Measurements from ENCODE around the gene ECE1.

Gene ECE1

DNA sequence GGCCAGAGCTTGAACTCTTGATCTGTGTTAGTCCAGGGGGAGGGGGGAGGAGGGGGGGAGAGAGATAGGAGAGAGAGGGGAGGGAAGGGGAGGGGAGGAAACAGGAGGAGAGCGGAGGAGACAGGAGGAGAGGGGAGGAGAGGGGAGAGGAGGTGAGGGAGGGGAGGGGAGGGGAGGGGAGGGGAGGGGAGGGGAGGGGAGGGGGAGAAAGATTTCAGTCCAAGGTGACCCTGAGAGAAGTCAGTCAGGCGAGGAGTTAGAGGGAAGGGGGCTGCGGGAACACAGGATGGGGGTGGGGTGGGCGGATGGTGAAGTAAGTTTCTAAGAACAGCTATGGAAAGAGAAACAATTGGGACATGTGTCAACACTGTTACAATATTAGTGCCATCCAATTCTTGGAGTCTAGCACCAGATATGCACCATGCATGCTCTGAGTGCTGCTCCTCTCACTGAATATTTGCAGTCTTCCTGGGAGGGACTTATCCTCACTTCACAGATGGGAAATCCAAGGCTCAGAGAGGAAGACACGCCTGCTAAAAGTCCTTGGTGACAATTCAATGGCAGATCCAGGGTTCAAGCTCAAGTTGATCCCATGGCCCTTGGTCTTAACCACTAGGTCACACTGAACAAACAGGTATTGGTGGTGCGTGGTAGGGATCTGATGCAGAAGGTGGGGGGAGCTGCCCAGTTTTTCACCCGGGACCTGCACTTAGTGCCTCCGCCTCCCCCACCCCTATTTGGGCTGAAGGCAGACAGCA is 42.5 kb upstream of the ECE1 start:
- no peaks in the 10 kb centered on the region for H3K36me3 ChIP-seq (ENCODE audit: control insufficient read depth, insufficient read depth, low read length)
- H3K9ac ChIP-seq (ENCODE audit: low read length) = no peak overlapping the region
- peaks cover 66% of the 10 kb centered on the region for H3K4me1 ChIP-seq (ENCODE audit: control insufficient read depth, insufficient read depth, low read length)
- no peaks in the 10 kb centered on the region for H3K27me3 ChIP-seq (ENCODE audit: control insufficient read depth, insufficient read depth, low read length)
- no peaks in the 10 kb centered on the region for H3K9me3 ChIP-seq (ENCODE audit: control insufficient read depth, low read length)
- H3K4me3 ChIP-seq (ENCODE audit: low read length) = no peak overlapping the region

DNA sequence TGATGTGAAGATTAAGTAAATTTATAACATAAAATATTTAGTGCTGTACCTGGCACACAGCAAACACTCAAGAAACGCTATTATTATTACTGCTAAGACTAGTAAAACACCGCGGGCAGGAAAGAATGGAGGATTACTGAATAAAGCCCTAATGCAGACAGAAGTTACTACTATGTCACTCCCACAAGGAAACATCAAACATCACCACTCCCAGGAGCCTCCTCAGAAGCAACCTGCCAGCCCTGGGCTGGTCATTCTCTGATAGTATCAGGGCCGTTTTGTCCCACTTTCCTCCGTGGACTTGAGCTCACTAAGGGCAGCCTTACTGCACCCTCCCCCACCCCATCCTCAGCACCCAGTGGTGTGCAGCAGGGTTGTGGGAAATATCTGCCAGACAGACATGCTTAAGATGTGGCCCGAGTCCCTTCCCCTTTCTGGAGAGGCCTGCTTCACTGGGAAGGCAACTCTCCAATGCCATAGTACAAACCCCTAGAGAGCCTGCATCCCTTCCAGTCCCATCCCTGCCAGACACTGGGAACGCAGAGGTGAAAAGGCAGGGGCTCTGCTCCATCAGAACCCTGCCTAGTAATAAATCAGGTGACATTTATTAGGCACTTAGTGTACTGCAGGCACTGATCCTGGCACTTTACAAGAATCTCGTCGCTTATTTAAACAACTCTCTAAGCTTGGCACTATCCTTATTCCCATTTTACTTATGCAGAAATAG is 41.7 kb upstream of the ECE1 start:
- Histone ChIP-seq H3K27me3 (ENCODE audit: control insufficient read depth, insufficient read depth, low read length) (no peaks in the 10 kb centered on the region), H3K9me3 (ENCODE audit: control insufficient read depth, low read length) (no peaks in the 10 kb centered on the region), H3K4me1 (ENCODE audit: control insufficient read depth, insufficient read depth, low read length) (peaks cover 65% of the 10 kb centered on the region), H3K36me3 (ENCODE audit: control insufficient read depth, insufficient read depth, low read length) (no peaks in the 10 kb centered on the region), H3K9ac (ENCODE audit: low read length) (no peak overlapping the region), H3K4me3 (ENCODE audit: low read length) (no peak overlapping the region)

DNA sequence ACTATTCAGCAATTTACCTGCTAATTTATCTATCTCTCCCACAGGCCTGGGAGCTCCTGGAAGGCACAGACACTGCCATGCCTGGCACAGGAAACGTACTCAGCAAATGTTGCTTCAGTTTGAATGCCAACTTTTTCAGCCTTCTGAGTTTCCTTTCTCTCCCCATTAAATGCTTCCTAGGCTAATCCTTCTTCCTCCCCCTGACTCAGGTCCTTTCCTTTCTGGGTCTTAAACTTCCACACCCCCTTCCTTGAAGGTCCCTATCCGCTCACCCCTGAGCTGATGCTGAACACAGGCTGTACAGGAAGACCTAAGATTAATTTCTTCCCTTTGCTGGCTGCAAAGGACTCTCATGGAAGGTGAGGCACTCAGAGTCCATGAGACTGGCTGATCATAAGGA is 40.3 kb upstream of the ECE1 start:
- Histone ChIP-seq H3K9me3 (ENCODE audit: control insufficient read depth, low read length) (no peaks in the 10 kb centered on the region), H3K4me1 (ENCODE audit: control insufficient read depth, insufficient read depth, low read length) (peaks cover 72% of the 10 kb centered on the region), H3K9ac (ENCODE audit: low read length) (no peak overlapping the region), H3K4me3 (ENCODE audit: low read length) (no peak overlapping the region), H3K27me3 (ENCODE audit: control insufficient read depth, insufficient read depth, low read length) (no peaks in the 10 kb centered on the region), H3K36me3 (ENCODE audit: control insufficient read depth, insufficient read depth, low read length) (no peaks in the 10 kb centered on the region)

DNA sequence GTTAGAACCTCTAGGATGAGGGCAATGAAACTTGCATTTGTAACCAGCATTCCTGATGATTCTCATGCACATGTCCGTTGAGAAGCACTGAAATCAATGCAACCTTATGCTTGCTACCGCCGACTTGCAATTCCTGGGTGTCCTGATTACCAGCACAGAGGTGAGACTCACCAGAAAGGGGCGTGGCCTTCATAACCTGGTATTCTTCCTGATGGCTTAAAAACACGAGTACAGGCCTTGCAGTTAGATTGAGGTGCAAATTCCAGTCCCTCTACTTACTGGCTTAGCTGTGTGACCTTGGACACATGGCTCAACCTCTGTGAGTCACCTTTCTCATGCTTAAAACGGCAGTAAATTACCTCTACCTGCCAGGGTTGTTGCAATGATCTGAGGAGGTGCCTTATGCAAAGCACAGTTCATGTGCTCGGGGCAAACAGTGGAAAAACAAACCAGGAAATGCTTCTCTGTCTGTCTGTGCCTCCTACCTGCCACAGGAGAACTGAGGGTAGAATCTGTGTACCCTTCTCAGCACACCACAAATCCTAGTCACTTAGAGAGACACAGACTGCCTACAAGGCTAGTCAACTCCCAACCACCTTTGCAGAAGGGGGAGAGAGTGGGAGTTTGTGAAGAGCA is 39.1 kb upstream of the ECE1 start:
- Histone ChIP-seq H3K36me3 (ENCODE audit: control insufficient read depth, insufficient read depth, low read length) (no peaks in the 10 kb centered on the region), H3K27me3 (ENCODE audit: control insufficient read depth, insufficient read depth, low read length) (no peaks in the 10 kb centered on the region), H3K4me1 (ENCODE audit: control insufficient read depth, insufficient read depth, low read length) (peaks cover 72% of the 10 kb centered on the region), H3K9me3 (ENCODE audit: control insufficient read depth, low read length) (no peaks in the 10 kb centered on the region), H3K9ac (ENCODE audit: low read length) (peak overlapping the region; percentile 46), H3K4me3 (ENCODE audit: low read length) (no peak overlapping the region)

DNA sequence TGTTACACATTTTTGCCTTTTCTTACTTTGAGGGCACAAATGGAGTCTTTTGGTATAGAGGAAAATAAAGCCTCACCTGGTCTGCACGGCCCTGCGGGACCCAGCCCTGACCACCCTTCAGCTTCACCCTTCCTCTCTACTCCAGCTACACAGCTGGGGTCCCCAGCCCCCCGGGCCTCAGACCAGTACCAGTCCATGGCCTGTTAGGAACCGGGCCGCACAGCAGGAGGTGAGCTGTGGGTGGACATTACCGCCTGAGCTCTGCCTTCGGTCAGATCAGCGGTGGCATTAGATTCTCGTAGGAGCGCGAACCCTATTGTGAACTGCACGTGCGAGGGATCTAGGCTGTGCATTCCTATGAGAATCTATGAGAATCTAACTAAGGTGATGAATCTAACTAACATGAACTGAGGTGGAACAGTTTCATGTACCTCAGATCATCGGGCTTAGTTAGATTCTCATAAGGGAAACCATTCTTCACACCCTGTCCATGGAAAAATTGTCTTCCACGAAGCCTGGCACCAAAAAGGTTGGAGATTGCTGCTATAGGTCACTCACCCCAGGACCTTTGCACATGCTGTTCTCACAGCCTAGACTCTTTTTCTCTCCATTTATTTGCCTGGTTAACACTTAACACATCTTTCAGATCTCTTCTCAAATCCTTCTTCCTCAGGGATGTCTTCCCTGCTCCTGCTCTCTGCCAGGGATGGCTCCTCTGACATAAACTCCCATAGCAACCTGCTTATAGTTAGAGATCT is 37.5 kb upstream of the ECE1 start:
- Histone ChIP-seq H3K9ac (ENCODE audit: low read length) (no peak overlapping the region), H3K27me3 (ENCODE audit: control insufficient read depth, insufficient read depth, low read length) (no peaks in the 10 kb centered on the region), H3K36me3 (ENCODE audit: control insufficient read depth, insufficient read depth, low read length) (no peaks in the 10 kb centered on the region), H3K4me3 (ENCODE audit: low read length) (no peak overlapping the region), H3K9me3 (ENCODE audit: control insufficient read depth, low read length) (no peaks in the 10 kb centered on the region), H3K4me1 (ENCODE audit: control insufficient read depth, insufficient read depth, low read length) (peaks cover 74% of the 10 kb centered on the region)

DNA sequence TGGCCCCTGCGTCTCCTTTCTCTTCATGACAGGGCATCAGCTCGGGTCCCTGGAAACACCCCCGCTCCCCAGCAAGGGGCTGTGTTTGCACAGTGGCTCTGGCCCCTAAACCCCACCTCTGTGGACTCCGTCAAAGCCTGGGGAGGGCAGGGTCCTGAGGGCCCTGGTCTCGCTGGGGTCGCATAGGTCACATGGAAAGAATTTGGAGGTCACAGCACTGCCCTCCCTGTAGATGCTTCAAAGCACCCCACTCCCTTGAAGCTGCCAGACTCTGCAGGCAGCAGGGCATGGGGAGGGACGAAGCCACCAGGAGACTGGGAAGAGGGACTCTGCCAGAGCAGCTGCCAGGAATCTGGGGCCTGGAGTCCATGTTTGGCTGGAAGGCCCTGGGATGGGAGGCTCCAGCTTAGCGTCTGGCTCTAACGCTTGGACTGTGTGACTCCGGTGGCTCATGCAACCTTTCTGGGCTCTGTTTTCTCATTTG is 36.6 kb upstream of the ECE1 start:
- peak overlapping the region; percentile 9 for H3K9ac ChIP-seq (ENCODE audit: low read length)
- peaks cover 74% of the 10 kb centered on the region for H3K4me1 ChIP-seq (ENCODE audit: control insufficient read depth, insufficient read depth, low read length)
- H3K36me3 ChIP-seq (ENCODE audit: control insufficient read depth, insufficient read depth, low read length) = no peaks in the 10 kb centered on the region
- no peaks in the 10 kb centered on the region for H3K9me3 ChIP-seq (ENCODE audit: control insufficient read depth, low read length)
- H3K4me3 ChIP-seq (ENCODE audit: low read length) = no peak overlapping the region
- H3K27me3 ChIP-seq (ENCODE audit: control insufficient read depth, insufficient read depth, low read length) = no peaks in the 10 kb centered on the region

DNA sequence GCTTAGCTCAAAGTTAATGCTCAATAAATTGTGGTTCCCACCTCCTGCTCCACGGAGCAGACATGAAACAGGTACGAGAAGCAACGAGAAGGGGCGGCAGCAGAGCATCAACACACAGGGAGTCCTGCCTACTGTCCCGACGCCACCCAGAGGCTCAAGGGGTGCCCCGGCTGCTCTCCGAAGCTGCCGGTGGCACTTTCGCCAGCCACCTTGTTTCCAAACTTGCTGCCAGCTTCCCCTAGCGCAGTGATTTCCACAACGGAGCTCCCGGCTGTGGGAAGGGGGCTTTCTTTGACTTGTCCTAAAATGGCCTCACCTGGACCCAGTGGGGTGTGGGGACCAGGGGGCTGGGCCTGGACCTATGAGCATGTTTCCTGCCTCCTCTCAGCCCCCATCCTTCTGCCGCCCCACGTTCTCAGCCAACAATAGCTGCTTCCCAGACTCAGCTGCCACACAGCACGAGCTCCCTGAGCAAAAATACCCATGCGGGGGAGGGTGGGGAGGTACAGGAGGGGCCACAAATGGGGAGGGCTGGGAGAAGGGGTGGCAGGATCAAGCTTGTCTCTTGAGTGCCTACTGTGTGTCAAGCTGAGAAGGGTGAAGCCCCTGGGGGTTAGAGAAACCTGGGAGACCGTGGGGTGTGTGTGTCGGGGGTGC is 35.6 kb upstream of the ECE1 start:
- Histone ChIP-seq H3K27me3 (ENCODE audit: control insufficient read depth, insufficient read depth, low read length) (no peaks in the 10 kb centered on the region), H3K36me3 (ENCODE audit: control insufficient read depth, insufficient read depth, low read length) (no peaks in the 10 kb centered on the region), H3K4me1 (ENCODE audit: control insufficient read depth, insufficient read depth, low read length) (peaks cover 67% of the 10 kb centered on the region), H3K9ac (ENCODE audit: low read length) (peak overlapping the region; percentile 9), H3K4me3 (ENCODE audit: low read length) (no peak overlapping the region), H3K9me3 (ENCODE audit: control insufficient read depth, low read length) (no peaks in the 10 kb centered on the region)

DNA sequence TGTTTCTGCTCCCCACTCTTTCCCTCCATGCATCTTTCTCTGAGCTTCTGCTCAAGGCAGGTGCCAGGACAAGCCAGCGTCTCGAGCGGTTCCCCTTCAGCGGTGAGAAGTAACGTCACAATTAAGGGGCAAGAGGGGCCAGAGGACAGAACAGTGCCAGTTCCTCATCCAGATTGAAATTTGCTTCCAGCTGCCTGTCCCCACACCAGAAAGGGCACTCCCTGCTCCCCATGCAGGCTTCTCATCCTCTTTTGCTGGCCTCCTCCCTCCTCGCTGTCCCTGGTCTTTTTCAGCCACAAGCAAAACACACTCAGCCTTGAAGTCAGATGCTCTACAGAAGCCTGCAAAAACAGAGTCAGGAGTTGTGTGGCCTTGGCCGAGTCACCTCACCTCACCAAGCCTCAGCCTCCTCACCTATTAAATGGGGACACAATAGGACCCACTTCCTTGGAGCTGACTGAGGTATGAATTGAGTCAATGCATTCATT is 35.0 kb upstream of the ECE1 start:
- H3K27me3 ChIP-seq (ENCODE audit: control insufficient read depth, insufficient read depth, low read length) = no peaks in the 10 kb centered on the region
- no peaks in the 10 kb centered on the region for H3K36me3 ChIP-seq (ENCODE audit: control insufficient read depth, insufficient read depth, low read length)
- H3K9me3 ChIP-seq (ENCODE audit: control insufficient read depth, low read length) = no peaks in the 10 kb centered on the region
- no peak overlapping the region for H3K4me3 ChIP-seq (ENCODE audit: low read length)
- H3K9ac ChIP-seq (ENCODE audit: low read length) = peak overlapping the region; percentile 16
- peaks cover 64% of the 10 kb centered on the region for H3K4me1 ChIP-seq (ENCODE audit: control insufficient read depth, insufficient read depth, low read length)

DNA sequence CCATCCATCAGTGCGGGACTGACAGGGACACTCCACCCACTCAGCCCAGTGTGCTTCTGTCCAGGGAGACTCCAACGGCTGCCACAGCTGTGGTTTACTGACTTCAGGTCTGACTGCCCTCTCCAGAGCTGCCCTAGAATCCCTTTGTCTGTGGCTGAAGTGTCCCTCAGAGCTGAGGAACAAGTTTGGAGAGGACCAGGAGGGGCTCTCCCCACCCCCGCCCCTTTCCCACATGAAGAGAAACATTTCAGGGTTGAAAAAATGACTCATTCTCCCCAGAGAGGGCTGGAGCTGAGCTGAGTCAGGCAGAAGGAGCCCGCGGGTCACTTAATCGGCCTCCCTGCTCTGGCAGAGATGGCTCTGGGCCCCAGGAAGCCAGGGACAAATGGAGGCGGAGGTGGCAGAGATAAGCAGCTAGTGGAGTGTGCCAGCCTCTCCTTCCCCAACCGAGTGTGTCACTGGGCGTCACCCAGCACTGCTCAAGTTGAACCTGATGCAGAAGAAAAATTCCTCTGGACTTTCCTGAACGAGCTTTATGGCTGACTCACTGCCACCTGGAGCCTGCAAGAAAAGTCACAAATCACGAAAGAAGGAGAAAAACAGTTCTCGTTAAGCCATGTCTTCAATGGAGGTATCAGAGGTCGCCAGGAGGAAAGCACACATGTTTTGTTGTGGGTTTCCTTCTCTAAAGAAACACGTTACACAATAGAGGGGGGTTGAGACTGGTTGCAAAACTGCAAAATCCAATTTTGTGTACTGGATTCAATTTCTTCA is 34.3 kb upstream of the ECE1 start:
- Histone ChIP-seq H3K27me3 (ENCODE audit: control insufficient read depth, insufficient read depth, low read length) (no peaks in the 10 kb centered on the region), H3K9ac (ENCODE audit: low read length) (peak overlapping the region; percentile 31), H3K9me3 (ENCODE audit: control insufficient read depth, low read length) (no peaks in the 10 kb centered on the region), H3K4me3 (ENCODE audit: low read length) (no peak overlapping the region), H3K4me1 (ENCODE audit: control insufficient read depth, insufficient read depth, low read length) (peaks cover 65% of the 10 kb centered on the region), H3K36me3 (ENCODE audit: control insufficient read depth, insufficient read depth, low read length) (no peaks in the 10 kb centered on the region)

DNA sequence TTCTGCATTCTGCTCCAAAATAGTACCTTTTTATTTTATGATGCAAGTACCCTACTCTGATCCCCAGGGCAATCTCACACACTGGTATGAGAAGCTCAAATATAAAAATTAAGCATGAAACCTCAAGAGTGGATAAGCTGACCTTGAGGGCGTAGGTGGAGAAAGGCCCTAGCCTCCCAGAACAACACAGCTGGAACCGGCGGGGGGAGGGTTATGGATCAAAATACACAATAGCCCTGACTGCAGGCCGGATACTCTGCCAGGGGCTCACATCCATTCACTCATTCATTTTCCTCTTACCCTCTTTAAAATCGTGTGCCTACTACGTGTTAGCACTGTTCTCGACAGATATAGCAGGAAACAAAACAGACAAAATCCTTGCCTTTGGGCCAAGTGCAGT is 32.8 kb upstream of the ECE1 start:
- Histone ChIP-seq H3K9me3 (ENCODE audit: control insufficient read depth, low read length) (no peaks in the 10 kb centered on the region), H3K9ac (ENCODE audit: low read length) (no peak overlapping the region), H3K27me3 (ENCODE audit: control insufficient read depth, insufficient read depth, low read length) (no peaks in the 10 kb centered on the region), H3K4me3 (ENCODE audit: low read length) (no peak overlapping the region), H3K36me3 (ENCODE audit: control insufficient read depth, insufficient read depth, low read length) (no peaks in the 10 kb centered on the region), H3K4me1 (ENCODE audit: control insufficient read depth, insufficient read depth, low read length) (peaks cover 71% of the 10 kb centered on the region)

DNA sequence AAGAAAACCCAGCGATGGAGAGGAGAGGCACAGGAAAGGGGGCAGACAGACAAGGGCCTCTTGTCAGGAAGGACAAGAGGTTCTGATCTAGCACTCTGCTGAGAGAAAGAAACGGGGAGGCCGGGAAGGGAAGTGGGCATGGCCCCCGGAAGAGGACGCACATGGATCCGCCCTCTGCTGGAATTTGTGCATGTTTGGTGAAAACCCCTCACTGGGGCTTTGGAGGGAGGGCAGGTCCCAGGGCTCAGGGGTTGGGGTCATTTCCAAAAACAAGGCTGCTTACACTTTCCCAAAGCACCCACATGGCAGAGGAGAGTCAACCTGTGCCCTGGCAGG is 32.4 kb upstream of the ECE1 start:
- peaks cover 75% of the 10 kb centered on the region for H3K4me1 ChIP-seq (ENCODE audit: control insufficient read depth, insufficient read depth, low read length)
- no peak overlapping the region for H3K4me3 ChIP-seq (ENCODE audit: low read length)
- H3K36me3 ChIP-seq (ENCODE audit: control insufficient read depth, insufficient read depth, low read length) = no peaks in the 10 kb centered on the region
- no peaks in the 10 kb centered on the region for H3K9me3 ChIP-seq (ENCODE audit: control insufficient read depth, low read length)
- H3K27me3 ChIP-seq (ENCODE audit: control insufficient read depth, insufficient read depth, low read length) = no peaks in the 10 kb centered on the region
- H3K9ac ChIP-seq (ENCODE audit: low read length) = no peak overlapping the region

Measured in mucosa of stomach (tissue), 1 donor.